GM19351 (cell line): ENCODE results near the gene DHRS7.
"Not testable (repeated sequence)": the region's sequence is repeated elsewhere in the genome, so short reads cannot be mapped to it uniquely, and the experiment has no call there.

Experiments used
- ATAC-seq: cut with Tn5 transposase; IDR thresholded peaks from one replicate; pipeline ENCODE4 v1.9.1; 2021; ENCODE audit warnings: mild to moderate bottlenecking, moderate library complexity; ENCODE audit not compliant: unreplicated experiment

Gene DHRS7

DNA sequence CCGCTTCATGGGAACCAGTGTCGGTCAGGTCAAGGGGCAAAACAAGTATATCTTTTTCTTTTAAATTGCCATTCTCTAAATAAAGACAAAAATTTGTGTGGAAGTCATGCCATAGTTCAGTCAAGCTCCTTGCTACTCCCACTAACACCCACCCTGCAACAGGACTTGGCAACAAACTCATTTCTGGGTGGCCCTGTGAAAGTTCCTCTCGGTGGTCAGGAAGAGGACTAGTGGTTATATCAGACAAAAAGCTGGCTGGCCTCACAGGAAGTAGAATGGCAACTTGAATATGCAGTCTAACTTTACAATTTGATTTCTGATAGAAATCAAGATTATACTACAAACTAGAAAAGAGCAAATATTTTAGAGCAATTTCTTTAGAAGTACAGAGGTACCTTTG lies 11.2 kb downstream of the DHRS7 start:
- ATAC-seq: no peak

DNA sequence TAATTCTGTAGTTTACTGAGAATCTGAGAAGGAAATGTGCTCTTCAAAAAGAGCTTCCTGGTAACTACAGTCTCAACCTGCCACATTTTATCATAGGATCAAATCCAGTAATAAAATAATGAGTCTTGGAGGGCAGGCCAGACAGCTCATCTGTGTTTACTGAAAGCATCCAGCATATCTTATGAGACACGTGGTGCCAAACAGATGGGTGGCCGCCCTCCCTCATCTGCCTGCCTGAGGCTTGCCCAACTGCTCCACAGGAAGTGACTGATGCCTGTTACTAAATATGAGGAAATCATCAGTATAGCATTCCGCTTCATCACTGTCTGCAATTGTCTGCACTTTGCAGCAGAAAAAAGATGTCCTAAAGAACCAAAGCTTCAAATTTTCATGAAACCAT lies 13.5 kb downstream of the DHRS7 start:
- peak; percentile 90 for ATAC-seq

DNA sequence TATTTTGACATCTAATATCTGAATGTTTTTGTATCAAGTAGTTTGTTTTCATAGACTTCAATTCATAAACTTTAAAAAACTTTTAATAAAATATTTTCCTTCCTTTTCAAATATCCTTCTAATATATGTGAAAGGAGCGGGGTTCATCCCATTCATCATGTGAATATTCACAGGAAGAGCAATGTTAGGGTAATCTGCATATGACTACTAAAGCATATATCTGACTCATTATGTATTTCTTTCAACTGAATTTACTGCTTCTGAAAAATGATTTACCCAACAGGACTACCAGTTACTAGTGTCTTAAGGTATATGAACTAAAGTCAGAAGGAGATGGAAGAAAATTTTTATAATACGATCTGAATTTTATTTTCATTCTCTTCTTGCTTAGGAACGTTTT lies 30.5 kb downstream of the DHRS7 start:
- ATAC-seq: no peak

DNA sequence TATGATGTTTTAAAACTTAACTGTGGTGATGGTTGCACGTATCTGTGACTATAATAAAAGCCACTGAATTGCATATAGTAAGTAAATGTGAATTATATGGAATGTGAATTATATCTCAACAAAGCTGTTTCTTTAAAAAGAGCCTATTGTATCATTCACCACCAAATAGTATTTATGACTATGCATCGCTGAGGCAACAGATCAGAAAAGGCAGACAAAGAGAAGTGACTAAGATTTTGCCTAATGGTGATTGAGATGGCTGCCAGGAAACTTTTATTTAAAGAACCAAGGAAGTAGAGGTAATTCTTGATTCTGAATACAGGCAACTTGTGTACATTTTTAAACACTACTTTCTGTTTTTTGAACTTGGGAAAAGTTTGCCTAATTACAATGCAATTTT lies 31.7 kb downstream of the DHRS7 start:
- ATAC-seq: no peak

DNA sequence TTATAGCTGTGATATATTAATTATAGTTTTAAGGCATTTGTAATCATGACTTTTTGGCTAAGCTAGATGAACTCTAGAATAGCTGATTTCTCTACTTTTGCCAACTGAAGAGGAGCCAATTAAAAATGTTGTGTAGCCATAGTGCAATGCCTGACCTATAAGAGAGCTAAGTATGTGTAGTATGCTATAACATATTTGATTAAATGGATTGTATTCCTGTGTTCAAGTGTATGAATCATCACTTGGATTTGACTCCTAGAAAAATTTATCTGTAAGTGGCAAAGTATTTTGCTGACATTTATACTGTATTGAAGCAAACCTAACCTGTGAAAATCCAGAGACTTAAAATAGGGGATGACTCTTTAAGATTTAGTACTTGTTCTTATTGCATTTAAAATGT lies 39.3 kb downstream of the DHRS7 start:
- ATAC-seq: no peak

DNA sequence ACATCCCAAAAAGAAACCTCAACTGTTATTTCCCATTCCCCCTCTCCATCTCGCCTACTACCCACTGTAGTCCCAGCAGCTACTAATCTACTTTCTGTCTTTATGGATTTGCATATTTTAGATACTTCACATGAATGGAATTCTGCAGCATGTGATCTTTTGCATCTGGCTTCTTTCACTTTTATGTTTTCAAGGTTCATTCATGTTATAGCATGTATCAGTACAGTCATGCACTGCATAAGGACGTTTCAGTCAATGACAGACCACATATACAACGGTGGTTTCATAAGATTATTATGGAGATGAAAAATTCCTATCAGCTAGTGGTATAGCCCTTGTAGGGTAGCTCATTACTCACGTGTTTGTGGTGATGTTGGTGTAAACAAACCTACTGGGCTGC lies 49.0 kb downstream of the DHRS7 start:
- ATAC-seq: no peak

DNA sequence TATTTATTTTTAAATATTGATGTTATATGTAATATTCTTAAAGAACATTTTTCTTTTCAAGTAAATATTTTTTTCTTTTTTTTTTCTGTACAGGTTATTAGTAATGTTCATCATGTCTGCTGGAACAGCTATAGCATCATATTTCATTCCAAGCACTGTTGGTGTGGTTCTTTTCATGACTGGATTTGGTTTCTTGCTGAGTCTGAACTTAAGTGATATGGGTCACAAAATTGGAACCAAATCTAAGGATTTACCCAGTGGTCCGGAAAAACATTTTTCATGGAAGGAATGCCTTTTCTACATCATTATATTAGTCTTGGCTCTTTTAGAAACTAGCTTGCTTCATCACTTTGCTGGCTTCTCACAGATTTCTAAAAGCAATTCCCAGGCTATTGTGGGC lies 50.3 kb downstream of the DHRS7 start:
- ATAC-seq: no peak

DNA sequence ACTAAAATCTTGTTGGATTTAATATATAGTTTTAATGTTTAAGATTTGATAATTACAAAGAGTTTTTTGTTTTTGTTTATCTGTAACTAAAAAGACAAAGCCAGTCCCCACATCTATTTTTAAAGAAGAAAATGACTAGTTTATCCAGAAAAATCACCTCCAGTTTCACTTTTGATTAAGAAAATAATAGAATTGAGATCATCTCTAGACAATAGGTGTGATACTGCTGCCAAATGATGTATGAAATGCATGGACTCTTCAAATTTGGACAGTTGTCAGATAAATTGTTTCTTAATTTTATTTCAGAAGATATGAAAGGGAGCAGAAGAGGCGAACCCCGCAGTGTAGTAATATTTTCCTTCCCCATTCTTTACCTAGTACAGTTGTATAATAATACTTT lies 53.5 kb downstream of the DHRS7 start:
- ATAC-seq: no peak

DNA sequence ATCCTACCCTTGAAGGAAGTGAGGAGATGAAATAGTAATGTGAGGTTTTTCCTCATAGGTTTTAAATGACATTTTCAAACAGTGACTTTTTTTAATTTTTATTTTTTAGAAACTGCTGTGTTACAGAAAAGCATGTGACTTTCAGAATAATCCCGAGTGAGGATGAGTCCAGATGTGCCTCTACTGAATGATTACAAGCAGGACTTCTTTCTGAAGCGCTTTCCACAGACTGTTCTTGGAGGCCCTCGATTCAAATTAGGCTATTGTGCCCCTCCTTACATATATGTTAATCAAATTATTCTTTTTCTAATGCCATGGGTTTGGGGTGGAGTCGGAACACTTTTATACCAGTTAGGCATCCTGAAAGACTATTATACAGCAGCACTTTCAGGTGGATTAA lies 57.7 kb downstream of the DHRS7 start:
- ATAC-seq: no peak

DNA sequence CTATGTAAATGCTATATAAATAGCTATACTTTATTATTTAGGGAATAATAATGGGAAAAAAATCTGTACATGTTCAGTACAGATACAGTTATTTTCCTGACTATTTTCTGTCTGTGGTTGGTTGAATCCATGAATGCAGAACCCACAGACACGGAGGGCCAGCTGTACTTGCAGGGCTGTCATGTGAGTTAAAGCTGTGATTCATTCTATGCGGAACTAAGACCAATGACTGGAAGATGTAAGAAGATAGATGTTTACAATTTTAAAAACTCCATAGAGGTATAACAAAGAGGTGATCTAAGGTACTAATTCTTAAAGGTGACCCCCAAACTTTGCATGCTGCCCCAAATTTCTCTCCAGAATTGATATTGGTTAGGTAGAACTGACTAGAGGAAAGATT lies 58.9 kb downstream of the DHRS7 start:
- no peak for ATAC-seq

DNA sequence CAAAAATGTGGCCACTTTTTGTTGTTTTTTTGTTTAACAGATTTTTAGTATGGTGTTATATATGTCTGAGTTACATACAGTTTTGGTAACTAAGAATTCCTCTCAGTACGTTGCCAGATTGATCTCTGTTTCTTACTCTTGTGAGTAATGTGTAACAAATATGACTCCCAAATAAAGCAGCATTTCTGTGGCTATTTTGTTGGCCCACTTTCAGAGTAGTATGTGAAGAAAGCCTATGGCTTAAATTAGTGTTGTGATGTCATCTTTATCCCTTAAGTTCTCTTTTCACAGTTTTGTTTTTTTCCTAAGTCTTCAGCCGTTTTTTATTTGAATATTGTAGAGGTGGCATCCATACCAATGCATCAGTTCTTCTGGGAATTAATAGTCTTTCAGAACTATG lies 62.8 kb downstream of the DHRS7 start:
- no peak for ATAC-seq

DNA sequence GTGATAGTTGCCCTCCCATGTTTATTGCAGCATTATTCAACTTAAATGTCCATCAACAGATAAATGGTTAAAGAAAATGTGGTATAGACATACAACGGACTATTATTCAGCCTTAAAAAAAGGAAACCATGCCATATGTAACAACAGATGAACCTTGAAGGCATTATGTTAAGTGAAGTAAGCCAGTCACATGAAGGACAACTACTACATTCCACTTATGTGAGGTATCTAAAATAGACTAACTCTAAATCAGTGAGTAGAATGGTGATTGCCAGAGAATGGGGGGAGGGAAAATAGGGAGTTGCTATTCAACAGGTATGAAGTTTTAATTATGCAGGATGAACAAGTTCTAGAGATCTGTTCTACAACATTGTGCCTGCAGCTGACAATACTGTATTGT lies 63.4 kb downstream of the DHRS7 start:
- no peak for ATAC-seq

DNA sequence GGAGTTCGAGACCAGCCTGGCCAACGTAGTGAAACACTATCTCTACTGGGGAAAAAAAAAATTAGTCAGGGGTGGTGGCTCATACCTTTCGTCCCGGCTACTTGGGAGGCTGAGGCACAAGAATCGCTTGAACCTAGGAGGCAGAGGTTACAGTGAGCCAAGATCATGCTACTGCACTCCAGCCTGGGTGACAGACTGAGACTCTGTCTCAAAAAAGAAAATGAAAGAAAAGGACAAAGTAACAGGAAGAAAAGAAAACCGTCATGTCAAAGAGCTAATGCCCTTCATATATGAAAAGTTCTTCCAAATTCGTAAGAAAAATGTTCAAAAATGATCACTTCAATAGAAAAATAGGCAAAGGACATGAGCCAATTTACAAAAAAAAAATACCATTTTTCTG lies 65.3 kb downstream of the DHRS7 start:
- ATAC-seq: not testable (repeated sequence)

DNA sequence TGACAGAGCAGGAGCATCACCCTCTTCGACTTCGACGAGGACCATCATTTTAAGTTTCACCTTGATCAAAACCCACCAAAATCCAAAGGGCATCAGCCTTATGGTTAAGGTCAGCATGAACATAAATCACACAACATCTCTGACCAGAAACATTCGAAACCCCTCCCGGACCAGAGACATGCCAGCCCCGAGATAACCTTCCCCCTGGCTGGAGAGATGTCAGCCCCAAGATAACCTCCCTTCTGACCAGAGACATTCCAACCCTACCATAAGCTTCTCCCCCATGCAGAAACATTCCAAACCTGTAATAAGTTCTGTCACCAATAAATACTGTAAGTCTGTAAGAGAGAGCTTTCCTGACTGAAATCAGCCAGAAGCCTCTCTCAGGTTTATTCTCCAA lies 67.2 kb downstream of the DHRS7 start:
- ATAC-seq: no peak

DNA sequence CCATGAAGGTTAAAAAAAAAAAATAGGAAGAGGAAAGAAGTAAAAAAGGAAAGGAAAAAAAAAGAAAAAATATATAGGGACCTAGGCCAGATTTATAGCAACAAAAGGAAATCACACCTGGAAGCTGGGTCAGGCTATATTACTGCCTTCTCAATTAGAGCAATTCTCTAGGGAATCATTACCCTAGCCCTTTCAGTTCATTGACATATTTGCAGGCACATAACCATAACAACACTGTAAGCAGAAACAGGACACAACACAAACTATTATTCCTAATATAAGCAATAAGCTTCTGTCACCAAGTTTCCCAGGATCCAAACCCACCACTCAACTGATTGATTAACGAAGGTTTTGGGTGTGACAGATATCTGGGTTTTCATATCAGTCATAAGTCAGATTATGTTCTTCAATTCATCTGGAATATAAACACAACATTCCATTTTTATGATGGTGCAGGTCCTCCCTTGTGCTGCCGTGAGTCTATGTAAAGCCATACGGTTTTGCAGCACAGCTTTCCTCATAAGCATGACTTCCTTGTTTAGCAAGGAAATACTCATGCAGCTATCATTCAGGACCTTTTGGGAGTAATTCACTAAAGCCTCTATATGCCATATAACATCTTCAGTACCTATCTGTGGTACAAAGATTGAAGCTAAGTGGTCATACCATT lies 69.3 kb downstream of the DHRS7 start:
- no peak for ATAC-seq

DNA sequence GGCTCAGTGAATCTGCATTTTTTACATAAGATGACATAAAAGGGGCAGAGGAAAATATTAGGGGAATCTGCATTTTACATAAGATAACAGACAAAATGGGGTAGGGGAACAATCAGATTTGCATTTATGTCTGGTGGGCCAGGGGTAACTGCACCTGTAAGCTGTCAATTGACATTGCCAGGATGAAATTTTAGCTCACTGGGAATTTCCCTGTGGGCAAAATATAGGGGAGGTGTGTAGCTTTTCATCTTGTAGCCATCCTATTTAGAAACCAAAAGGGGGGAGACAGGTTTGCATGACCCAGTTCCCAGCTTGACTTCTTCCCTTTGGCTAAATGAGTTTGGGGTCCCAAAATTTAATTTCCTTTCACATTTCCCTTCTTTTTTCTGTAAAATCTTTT lies 70.0 kb downstream of the DHRS7 start:
- ATAC-seq: no peak

DNA sequence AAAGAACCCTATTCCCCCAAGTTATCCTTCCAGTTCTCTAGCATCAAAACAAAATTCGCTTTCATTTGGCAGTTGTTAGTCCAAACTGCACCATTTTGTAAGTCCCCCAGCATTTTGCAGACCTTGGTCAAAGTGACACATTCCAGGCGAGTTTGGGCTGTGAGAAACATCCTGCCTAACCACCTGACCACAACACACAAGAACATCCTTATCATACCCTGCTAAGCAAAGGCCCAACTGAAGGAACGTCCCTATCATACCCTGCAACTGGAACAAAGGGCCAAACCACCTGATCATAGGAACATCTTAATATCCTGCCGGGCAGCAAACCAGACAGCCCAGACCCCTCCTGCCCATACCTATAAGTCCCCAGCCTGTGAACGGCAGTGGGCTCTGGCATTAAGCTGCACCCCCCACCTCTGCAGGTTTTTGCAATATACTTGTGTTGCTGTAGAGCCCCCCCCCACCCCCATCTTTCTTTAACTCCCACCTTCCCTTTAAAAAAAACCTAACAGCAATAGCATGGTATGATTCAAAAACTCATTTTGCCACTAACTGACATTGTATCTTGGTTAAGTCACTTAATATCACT lies 70.8 kb downstream of the DHRS7 start:
- no peak for ATAC-seq
